Midbrain (tissue), 1 donor: ENCODE data around the gene IYD.
"Not testable (repeated sequence)": the region's sequence is repeated elsewhere in the genome, so short reads cannot be mapped to it uniquely, and the experiment has no call there.

ENCODE experiments used
- DNase-seq: peaks from one replicate; lab custom pipeline; 2025; lab: John Stamatoyannopoulos, UW

Gene IYD

DNA sequence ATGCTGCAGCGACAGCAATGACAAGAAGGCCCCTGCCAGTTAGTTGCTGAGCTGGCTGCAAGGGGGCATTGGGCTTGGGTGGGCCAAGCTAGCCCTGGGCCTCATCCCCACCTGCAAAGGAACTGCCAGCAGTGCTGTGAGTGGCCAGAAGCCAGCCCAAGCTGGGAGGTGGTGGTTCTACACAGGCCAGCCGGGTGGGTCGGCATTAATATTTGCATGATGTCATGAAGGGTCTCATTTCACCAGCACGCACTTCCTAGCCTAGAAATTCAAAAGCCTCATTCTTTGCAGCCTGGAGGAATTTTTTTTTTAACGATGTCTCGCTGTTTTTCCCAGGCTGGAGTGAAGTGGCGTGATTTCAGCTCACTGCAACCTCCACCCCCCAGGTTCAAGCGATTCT, 62.0 kb downstream of the IYD start:
- no peak for DNase-seq

DNA sequence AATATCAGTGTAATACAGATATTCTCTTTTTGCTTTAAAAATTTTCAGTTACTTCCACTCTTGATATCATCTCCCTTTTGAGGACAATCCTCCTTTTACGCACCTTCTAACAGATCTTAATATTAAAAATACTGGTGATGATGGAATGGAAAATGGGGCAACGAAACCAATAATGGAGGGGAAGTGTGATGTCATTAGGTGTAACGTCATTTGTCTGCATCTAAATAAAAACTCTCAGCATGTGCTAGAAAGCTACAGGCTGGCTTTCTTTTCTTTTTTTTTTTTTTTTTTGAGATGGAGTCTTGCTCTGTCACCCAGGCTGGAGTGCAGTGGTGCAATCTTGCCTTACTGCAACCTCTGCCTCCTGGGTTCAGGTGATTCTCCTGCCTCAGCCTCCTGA, 66.5 kb downstream of the IYD start:
- DNase-seq = no peak

DNA sequence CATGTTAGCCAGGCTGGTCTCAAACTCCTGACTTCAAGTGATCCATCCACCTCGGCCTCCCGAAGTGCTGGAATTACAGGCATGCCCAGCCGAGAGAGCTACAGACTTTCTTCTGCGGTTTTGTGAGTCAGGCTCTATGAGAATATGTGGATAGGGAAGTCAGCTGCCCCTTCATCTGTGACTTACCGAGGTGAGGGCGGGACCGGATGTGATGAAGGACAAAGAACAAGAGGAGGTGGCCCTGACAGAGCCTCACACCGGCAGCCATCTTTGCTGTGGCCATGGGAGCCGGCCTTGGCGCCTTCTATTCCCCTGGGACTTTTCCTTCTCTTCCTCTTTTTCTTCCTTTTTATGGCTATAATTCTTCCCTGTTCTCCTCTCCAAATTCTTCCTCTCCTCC, 67.0 kb downstream of the IYD start:
- no peak for DNase-seq

DNA sequence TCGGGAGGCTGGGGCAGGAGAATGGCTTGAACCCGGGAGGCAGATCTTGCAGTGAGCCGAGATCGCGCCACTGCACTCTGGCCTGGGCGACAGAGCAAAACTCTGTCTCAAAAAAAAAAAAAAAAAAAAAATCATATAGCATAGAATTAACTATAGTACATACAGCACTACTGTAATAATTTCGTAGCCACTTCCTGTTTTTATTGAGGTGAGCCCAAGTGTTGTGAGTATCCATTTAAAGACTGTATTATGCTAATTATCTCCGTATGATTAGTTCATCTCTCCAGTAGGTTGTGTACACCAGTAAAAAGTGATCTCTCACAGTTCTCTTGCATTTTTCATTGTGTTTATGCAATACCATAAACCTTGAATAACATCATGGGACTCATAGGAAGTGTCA, 70.6 kb downstream of the IYD start:
- DNase-seq = no peak

DNA sequence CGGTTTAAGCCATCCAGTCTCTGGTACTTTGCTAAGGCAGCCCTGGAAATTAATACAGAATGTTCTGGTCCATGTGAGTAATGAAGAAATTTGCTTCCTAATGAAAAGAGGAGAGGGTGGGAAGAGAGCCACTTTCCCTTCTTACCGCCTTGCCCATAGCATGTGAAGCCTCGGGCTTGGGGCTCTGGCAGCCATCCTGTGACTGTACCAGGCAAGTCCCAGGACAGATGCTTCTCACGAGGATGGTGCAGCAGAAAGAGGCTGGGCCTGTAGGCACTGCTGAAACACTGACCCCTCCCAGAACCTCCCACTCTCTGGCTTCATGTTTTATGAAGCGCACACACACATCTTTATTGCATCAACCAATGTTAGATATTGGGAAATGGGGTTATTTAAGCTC, 74.8 kb downstream of the IYD start:
- no peak for DNase-seq

DNA sequence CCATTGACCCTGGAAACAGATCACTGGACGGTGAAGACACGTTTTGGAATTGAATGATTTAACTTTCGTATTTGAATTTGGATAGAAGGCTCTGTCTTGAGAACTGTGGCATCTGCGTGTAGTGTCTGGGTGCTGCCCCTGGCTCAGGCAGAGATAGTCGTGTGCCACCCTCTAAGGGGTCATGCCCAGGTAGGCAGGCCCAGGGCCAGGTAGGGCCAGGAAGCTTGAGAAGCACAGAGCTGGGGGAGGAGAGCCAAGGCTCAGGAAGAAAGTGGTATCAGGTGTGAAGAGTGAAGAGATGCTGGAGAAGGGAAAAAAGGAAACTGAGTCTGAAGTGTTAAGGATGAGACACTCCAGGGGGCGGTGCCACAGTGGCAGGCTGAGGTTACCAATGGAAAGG, 75.5 kb downstream of the IYD start:
- DNase-seq = no peak

DNA sequence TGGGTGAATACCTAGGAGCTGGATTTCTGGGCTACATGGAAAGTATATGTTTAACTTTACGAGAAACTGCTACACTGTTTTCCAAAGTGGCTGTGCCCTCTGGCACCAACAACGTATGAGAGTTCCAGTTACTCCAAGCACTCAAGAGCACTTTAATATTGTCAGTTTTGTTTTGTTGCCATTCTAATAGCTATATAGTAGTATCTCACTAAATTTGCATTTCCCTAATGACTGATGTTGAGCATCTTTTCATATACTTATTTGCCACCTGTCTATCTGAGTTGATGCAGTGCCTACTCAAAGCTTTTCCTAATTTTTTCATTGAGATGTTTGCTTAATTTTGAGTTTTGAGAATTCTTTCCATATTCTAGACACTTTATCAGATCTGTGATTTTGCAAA, 76.7 kb downstream of the IYD start:
- DNase-seq = no peak

DNA sequence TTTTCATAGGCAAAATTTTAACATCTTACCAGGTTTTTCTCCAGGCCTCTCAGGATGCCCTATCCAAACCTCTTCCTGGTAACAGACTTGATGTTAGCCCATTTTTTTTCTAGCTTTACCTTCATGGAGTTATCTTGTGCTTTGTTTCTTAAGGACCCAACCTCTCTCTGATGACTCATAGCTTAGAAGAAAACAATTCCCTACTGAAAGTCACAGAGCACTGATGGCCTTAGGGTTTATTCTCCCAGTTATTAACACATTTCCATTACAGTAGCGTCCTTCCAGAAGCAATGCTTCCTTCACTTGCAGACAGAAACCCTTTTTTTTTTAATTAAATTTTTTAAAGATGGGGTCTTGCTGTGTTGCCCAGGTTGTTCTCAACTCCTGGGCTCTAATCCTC, 79.4 kb downstream of the IYD start:
- DNase-seq = no peak

DNA sequence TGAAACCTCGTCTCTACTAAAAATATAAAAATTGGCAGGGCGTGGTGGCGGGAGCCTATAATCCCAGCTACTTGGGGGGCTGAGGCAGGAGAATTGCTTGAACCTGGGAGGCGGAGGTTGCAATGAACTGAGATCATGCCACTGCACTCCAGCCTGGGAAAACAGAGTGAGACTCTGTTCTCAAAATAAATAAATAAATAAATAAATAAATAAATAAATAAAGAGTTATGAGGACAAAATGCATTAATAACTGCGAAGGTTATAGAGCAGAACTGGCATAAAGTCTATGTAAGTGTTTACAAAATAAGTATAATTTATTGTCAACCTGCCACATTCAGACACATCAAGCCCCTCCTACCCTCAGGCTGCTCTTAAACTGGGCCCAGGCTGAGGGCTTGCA, 80.2 kb downstream of the IYD start:
- DNase-seq = not testable (repeated sequence)

DNA sequence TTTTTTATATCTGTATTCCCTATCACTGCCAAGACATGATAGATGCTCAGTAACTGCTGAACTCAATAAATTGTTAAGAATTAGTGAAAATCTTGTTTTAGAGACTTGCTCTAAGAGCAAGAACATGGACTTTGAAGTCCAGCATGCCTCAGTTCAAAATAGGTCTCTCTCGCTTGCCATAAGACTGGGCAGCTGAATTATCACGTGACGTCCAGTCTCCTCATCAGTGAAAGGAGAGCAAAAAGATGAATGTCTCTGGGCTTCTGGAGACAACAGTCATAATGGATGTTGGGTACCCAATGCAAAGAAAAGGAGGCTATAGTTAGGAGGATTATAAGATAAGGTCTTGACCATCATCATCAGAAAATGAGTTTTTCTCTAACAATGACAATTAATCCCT, 82.1 kb downstream of the IYD start:
- DNase-seq = no peak

DNA sequence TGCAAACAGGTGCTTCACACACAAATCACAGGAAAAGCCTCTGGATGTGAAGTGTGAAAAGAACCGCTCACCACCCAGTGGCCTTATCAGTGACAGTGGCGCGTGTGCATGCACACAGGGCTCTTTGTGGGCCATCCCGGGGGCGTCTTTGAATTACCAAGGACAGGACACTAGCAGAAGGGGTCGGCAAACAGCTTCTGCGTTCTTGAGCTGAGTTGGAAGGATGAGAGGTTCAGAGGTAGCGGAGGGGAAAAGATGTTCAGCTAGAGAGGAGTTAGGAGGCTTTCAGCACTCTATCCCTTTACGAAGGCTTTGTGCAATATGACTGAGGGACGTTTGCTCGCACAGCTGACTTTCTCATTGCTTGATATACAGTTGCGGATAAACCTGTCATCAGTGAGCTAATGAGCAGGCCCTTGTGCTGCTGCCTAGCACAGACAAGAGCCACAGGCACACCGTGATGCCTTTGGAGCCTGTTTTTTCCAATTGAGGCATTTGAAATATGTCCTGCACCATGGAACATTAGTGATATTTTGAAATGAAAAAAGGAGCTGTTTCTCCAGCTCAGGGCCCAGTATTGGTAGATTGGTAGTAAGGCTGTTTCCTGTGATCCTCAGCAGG, 83.1 kb downstream of the IYD start:
- DNase-seq = no peak

DNA sequence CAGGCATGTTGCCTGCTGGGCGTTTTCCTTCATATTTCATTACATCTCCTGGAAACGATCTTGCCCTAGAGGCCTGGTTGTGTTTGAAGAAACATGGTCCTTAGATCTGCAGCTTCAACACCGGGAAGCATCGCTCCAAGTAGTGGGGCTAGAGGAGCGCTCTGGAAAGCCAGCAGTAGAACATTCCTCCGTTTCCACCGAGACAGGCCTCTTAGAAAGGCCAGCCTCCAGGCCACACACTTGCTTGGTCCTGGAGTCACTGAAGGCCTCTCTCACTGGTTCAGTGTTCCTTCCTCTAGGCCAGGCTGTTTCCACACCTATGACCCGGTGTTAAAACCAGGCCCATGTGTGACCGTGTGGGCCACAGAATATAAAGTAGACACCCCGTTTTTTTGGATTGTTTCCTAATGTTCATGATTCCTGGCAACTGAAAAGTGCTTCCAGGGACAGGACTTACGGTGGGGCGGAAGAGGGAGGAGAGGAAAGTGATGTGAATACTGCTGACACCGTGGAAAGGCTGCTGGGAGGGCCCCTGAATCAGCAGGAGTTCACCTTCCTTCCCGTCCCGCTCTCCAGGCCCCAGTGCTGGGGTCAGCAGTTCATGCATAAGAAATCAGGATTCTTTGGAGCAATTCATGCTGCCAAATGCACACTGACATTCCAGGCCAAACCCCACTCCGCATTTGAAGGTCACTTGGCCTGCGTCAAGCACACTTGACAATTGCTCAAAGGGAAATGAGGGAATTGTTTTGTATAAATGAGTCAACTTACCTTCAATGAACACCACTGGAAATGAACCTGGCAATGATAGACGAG, 83.8 kb downstream of the IYD start:
- no peak for DNase-seq

DNA sequence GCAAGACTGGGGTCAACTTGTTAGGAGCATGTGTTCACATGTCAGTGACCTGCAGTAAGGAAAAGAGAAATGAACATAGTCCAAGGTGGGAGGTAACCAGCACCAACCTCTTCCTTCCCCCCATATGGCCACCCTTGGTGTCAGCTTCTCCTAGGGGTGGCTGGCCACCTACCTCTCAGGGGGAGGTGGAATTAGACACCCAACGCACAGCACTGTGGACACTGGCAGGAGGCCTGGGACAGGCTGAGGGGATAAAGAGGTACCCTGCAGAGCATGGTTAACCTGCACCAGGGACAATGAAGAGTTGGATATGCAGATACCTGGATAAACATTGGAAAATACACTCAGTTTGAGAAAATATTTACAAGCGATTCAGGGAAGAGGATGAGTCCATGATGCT, 84.5 kb downstream of the IYD start:
- DNase-seq = no peak
